H1 (cell line): Measurements from ENCODE around the gene DPP4.

Source experiments
- CHD1 ChIP-seq: IDR thresholded peaks from 2 replicates; pipeline ENCODE4 v1.6.1; 2012; ENCODE audit warnings: low read depth, low read length, improper control_type of control experiment
- CTCF ChIP-seq, 3 experiments: IDR thresholded peaks; 1 replicate in 2 of 3; 2 replicates in 1 of 3; pipeline versions ENCODE4 v1.5.1 to v1.6.1; 2011; ENCODE audit warnings: low read length in 3 of 3, mild to moderate bottlenecking in 3 of 3, inconsistent platforms in 2 of 3, low read depth in 1 of 3, moderate library complexity in 1 of 3; ENCODE audit not compliant: insufficient read depth in 1 of 3; ENCODE audit errors: control extremely low read depth in 1 of 3
- SIX5 ChIP-seq: IDR thresholded peaks from 2 replicates; pipeline ENCODE4 v1.6.1; 2011; ENCODE audit warnings: mild to moderate bottlenecking, low read depth, low read length

GRCh38 chr2:162038725-162039124, 35.3 kb downstream of the DPP4 start:
- TF ChIP-seq CHD1 (no peak), CTCF (IDR thresholded peaks at IDR 0.05; ENCODE audit: control extremely low read depth in 1 of 3, insufficient read depth in 1 of 3, low read depth in 1 of 3, low read length in 3 of 3) (no peak), SIX5 (no peak)
